HepG2 (cell line): Measurements from ENCODE around the gene PPP1CA.

Experiments used
- FOXM1 ChIP-seq: sonication (generic); formaldehyde crosslinking; IDR thresholded peaks from 2 replicates; pipeline ENCODE4 v1.5.0; 2020; ENCODE audit warnings: missing genetic modification reagents
- KDM1A ChIP-seq: IDR thresholded peaks from 2 replicates; pipeline ENCODE4 v1.6.1; 2016; ENCODE audit warnings: missing compliant biosample characterization
- NBN ChIP-seq: fragments of 450-650 bp; conservative IDR thresholded peaks from 2 replicates; pipeline ENCODE4 v1.6.1; 2017
- SIN3A ChIP-seq: IDR thresholded peaks from 2 replicates; pipeline ENCODE4 v1.6.1; 2011; ENCODE audit warnings: low read depth, mild to moderate bottlenecking, control low read depth, low read length, borderline replicate concordance
- XBP1 ChIP-seq: sonication (generic); formaldehyde crosslinking; IDR thresholded peaks from 2 replicates; pipeline ENCODE4 v1.5.0; 2020; ENCODE audit warnings: missing genetic modification reagents
- ZFX ChIP-seq: sonication (generic); formaldehyde crosslinking; IDR thresholded peaks from 2 replicates; pipeline ENCODE4 v1.4.0; 2020; ENCODE audit warnings: mild to moderate bottlenecking, low read depth, missing genetic modification reagents, moderate library complexity
- ZKSCAN1 ChIP-seq: fragments of 150-350 bp; IDR thresholded peaks from 2 replicates; pipeline ENCODE4 v1.6.1; 2014; ENCODE audit warnings: low read length
- ZNF33A ChIP-seq: sonication (generic); formaldehyde crosslinking; IDR thresholded peaks from 2 replicates; pipeline ENCODE4 v1.5.1; 2020; ENCODE audit warnings: missing genetic modification reagents, mild to moderate bottlenecking, moderate library complexity, borderline replicate concordance
- ZNF501 ChIP-seq: sonication (generic); formaldehyde crosslinking; IDR thresholded peaks from 2 replicates; pipeline ENCODE4 v1.5.1; 2020; ENCODE audit warnings: mild to moderate bottlenecking, moderate library complexity, missing genetic modification reagents
- ZNF709 ChIP-seq: sonication (generic); formaldehyde crosslinking; IDR thresholded peaks from 2 replicates; pipeline ENCODE4 v1.5.0; 2020; ENCODE audit warnings: mild to moderate bottlenecking, missing genetic modification reagents
- TF ChIP-seq, protein P1 (sequence below): sonication (generic); formaldehyde crosslinking; IDR thresholded peaks from 2 replicates; pipeline ENCODE4 v1.5.0; 2020; ENCODE audit warnings: mild to moderate bottlenecking, missing genetic modification reagents, moderate library complexity
- TF ChIP-seq, protein P2 (sequence below): IDR thresholded peaks from 2 replicates; pipeline ENCODE4 v1.6.1; 2012; ENCODE audit warnings: inconsistent platforms

DNA sequence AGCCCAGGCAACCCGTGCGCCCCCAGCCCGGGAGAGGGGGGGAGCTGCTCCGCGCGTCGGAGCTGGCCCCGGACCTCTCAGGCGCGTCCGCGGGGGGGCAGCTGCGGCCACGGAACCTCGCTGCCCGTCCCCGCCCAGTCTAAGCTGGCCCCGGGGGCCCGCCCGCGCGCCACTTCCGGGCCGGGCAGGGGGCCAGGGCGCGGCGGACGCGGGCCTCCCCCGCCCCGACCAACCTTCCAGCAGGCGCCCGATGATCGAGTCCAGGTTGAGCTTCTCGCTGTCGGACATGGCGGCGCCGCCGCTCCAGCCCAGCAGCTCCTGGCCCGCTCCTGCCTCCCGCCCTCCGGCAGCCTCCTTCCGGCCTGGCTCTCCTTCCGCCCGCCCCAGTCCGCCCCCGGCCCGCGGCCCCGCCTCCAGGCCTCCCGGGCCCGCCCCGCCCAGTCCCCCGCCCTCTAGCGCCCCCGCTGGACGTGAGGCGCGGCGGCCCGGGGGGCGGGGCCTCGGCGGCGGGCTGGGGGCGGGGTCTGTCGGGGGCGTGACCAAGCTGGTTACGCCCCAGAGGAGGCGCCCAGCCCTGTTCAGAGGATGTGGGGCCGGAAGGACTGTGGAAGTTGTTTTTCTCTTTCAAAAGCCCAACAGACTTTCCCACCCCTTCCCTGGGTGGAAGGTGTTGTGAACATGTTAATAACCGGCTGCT is at the start of gene PPP1CA:
- TF ChIP-seq ZNF33A (CRISPR knock-in tag) (no peak), FOXM1 (no peak), ZKSCAN1 (no peak), ZFX (peak; percentile 47; the same call in 1 of the 2 replicates), ZNF501 (CRISPR knock-in tag) (no peak), XBP1 (CRISPR knock-in tag) (no peak), NBN (no peak), ZNF709 (CRISPR knock-in tag) (no peak), SIN3A (no peak), KDM1A (no peak)
- TF ChIP-seq, protein P1, sequence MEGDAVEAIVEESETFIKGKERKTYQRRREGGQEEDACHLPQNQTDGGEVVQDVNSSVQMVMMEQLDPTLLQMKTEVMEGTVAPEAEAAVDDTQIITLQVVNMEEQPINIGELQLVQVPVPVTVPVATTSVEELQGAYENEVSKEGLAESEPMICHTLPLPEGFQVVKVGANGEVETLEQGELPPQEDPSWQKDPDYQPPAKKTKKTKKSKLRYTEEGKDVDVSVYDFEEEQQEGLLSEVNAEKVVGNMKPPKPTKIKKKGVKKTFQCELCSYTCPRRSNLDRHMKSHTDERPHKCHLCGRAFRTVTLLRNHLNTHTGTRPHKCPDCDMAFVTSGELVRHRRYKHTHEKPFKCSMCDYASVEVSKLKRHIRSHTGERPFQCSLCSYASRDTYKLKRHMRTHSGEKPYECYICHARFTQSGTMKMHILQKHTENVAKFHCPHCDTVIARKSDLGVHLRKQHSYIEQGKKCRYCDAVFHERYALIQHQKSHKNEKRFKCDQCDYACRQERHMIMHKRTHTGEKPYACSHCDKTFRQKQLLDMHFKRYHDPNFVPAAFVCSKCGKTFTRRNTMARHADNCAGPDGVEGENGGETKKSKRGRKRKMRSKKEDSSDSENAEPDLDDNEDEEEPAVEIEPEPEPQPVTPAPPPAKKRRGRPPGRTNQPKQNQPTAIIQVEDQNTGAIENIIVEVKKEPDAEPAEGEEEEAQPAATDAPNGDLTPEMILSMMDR: peak; percentile 63
- TF ChIP-seq, protein P2, sequence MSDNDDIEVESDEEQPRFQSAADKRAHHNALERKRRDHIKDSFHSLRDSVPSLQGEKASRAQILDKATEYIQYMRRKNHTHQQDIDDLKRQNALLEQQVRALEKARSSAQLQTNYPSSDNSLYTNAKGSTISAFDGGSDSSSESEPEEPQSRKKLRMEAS: peak; percentile 74
